K562 (cell line): ENCODE data around the gene C20orf141. TPM values are rescaled to one million over a fixed set of nuclear protein-coding genes. Genes with fewer than 3 reads are reported as not detected.

ENCODE experiments used
- ATAC-seq: fragments of 200-7000 bp; cut with Tn5 transposase; 3 replicates; pipeline ENCODE4 v1.9.1; 2020; ENCODE audit warnings: moderate library complexity
- BruUV-seq: library from RNA; stranded (reverse); fragments of 400-500 nt; replicated peaks from 2 replicates; lab custom pipeline; 2021; lab: Mats Ljungman, UMichigan
- CTCF ChIA-PET: fragments of 300-600 bp; formaldehyde crosslinking; extraction: SDS; loops from one replicate; lab custom pipeline; 2021; ENCODE audit warnings: low intra/inter-chr PET ratio; lab: Yijun Ruan, JAX
- POLR2A ChIA-PET: fragments of 300-600, 350-650 bp; sonication (Branson Sonifier 250); formaldehyde crosslinking; extraction: SDS; loops from one replicate; lab custom pipeline; 2021; ENCODE audit warnings: antibody characterized with exemption, inconsistent platforms; lab: Yijun Ruan, JAX
- DNase-seq, 4 experiments: peaks; one replicate each; pipeline versions ENCODE4 v3.0.0 to v3.0.0-alpha.2; 2011 to 2018; ENCODE audit warnings: low spot score in 3 of 4, mixed read lengths in 3 of 4; ENCODE audit errors: extremely low read depth in 1 of 4
- FAIRE-seq: peaks from 2 replicates; lab custom pipeline; 2011; peaks lifted over from hg19 to GRCh38; lab: Jason Lieb, UNC
- H2AFZ ChIP-seq: 2 replicates; pipeline ENCODE4 v1.6.0; 2011; ENCODE audit warnings: low read depth, low read length, control low read depth, inconsistent platforms
- H3K27ac ChIP-seq: fragments of 200-600 bp; 3 replicates; pipeline ENCODE4 v1.8.0; 2011; ENCODE audit warnings: low read depth, mild to moderate bottlenecking, control low read depth, inconsistent platforms, low read length, moderate library complexity, mixed read lengths; ENCODE audit errors: extremely low read depth
- H3K27me3 ChIP-seq, 2 experiments: fragments of 300-600 bp in 1 of 2; 2 replicates in 1 of 2; 3 replicates in 1 of 2; pipeline versions ENCODE4 v1.6.0 to v1.8.0; 2011; ENCODE audit warnings: inconsistent platforms in 2 of 2, low read length in 2 of 2, mild to moderate bottlenecking in 1 of 2, mixed read lengths in 1 of 2, moderate library complexity in 1 of 2; ENCODE audit not compliant: control insufficient read depth in 2 of 2, insufficient read depth in 2 of 2
- H3K36me3 ChIP-seq: fragments of 300-600 bp; 3 replicates; pipeline ENCODE4 v1.8.0; 2011; ENCODE audit warnings: mild to moderate bottlenecking, low read length, inconsistent platforms; ENCODE audit not compliant: control insufficient read depth, insufficient read depth
- H3K4me1 ChIP-seq, 2 experiments: fragments of 200-600 bp in 1 of 2; replicated peaks in 1 of 2; 2 replicates in 1 of 2; 3 replicates in 1 of 2; pipeline versions ENCODE4 v1.5.1 to v1.8.0; 2011; ENCODE audit warnings: inconsistent platforms in 2 of 2, low read length in 2 of 2, mild to moderate bottlenecking in 1 of 2, mixed read lengths in 1 of 2, moderate library complexity in 1 of 2; ENCODE audit not compliant: control insufficient read depth in 2 of 2, insufficient read depth in 2 of 2
- H3K4me2 ChIP-seq: 2 replicates; pipeline ENCODE4 v1.6.1; 2011; ENCODE audit warnings: low read length, control low read depth, inconsistent platforms, mixed read lengths; ENCODE audit not compliant: insufficient read depth
- H3K4me3 ChIP-seq: fragments of 200-600 bp; sonication (generic), shearing (Covaris generic); 2 replicates; pipeline ENCODE4 v1.5.1; 2016; ENCODE audit warnings: control low read depth, inconsistent platforms
- H3K79me2 ChIP-seq: fragments of 200-600 bp; 3 replicates; pipeline ENCODE4 v1.8.0; 2011; ENCODE audit warnings: low read length, inconsistent platforms; ENCODE audit not compliant: control insufficient read depth, insufficient read depth
- H3K9ac ChIP-seq, 2 experiments: 2 replicates each; pipeline versions ENCODE4 v1.6.0 to v1.6.1; 2011; ENCODE audit warnings: low read depth in 2 of 2, low read length in 2 of 2, control low read depth in 1 of 2, inconsistent platforms in 1 of 2, mild to moderate bottlenecking in 1 of 2, mixed read lengths in 1 of 2; ENCODE audit not compliant: insufficient read depth in 1 of 2
- H3K9me1 ChIP-seq: one replicate; pipeline ENCODE4 v1.6.0; 2011; ENCODE audit warnings: inconsistent platforms, mild to moderate bottlenecking, low read length, moderate library complexity; ENCODE audit not compliant: control insufficient read depth, insufficient read depth
- H3K9me3 ChIP-seq: replicated peaks from 2 replicates; pipeline ENCODE4 v1.5.1; 2011; ENCODE audit warnings: low read depth, low read length, inconsistent platforms; ENCODE audit not compliant: control insufficient read depth, insufficient read depth
- H4K20me1 ChIP-seq: replicated peaks from 2 replicates; pipeline ENCODE4 v1.6.1; 2011; ENCODE audit warnings: low read length, inconsistent platforms, mixed read lengths; ENCODE audit not compliant: control insufficient read depth, insufficient read depth
- CBX2 ChIP-seq: fragments of 200-600 bp; sonication (generic); IDR thresholded peaks from one replicate; pipeline ENCODE4 v1.6.1; 2012; ENCODE audit warnings: mild to moderate bottlenecking, low read length, inconsistent platforms; ENCODE audit not compliant: insufficient read depth, poor library complexity, severe bottlenecking
- RNF219 ChIP-seq: fragments of 250-450 bp; sonication (Bioruptor Pico); IDR thresholded peaks from 2 replicates; pipeline ENCODE4 v1.5.0; 2022; ENCODE audit warnings: mild to moderate bottlenecking
- ZHX1 ChIP-seq: fragments of 150-350 bp; conservative IDR thresholded peaks from 2 replicates; pipeline ENCODE4 v1.6.1; 2014; ENCODE audit warnings: low read length
- WGBS: fragments of 100-300 bp; shearing (Covaris generic); methylation state at CpG from one replicate; pipeline ENCODE4 v1.1.6; 2016; ENCODE audit warnings: low coverage, mixed read lengths; ENCODE audit not compliant: insufficient coverage; ENCODE audit errors: missing lambda C conversion rate; 5-methylcytosine and 5-hydroxymethylcytosine counted together
- in situ Hi-C: fragments of 300-500 bp; cut with MboI; formaldehyde crosslinking; loops from 4 replicates; pipeline ENCODE4 v1.15.0; 2018; ENCODE audit warnings: inconsistent platforms, mixed read lengths
- intact Hi-C: fragments of 100-400 bp; cut with micrococcal nuclease; formaldehyde crosslinking; loops from 2 replicates; pipeline ENCODE4 v1.14.2; 2022
- polyA plus RNA-seq, 8 experiments: library from polyadenylated mRNA; depleted of rRNA in 4 of 8; stranded (reverse) in 5 of 8; unstranded in 3 of 8; fragments of >200 nt; fragmentation: Nextera tagmentation in 2 of 8; fragmentation: Illumina TruSeq in 1 of 8; extraction: Ambion mirVana in 2 of 8; extraction: Trizol in 1 of 8; gene quantifications; 2 replicates each; pipeline versions ENCODE4 v1.2.1 to v1.2.3, GENCODE V29; 2011 to 2014; ENCODE audit warnings: inconsistent platforms in 1 of 8, missing spikeins in 1 of 8
- total RNA-seq, 7 experiments: library from RNA; depleted of rRNA in 6 of 7; stranded (reverse); fragments of >200 nt in 6 of 7; fragmentation: Illumina TruSeq in 2 of 7; extraction: Trizol in 2 of 7; gene quantifications; 2 replicates each; pipeline versions ENCODE4 v1.2.1 to v1.2.3, GENCODE V29; 2011 to 2021; ENCODE audit warnings: low replicate concordance in 1 of 7

C20orf141 gene
- total and polyA plus RNA-seq, 9 of the 15 experiments (the other 6 are each of a cell fraction or from before 2014, with no cell fraction given): not detected

GRCh38 chr20:2797136-2797983 lies 17.4 kb upstream of the C20orf141 start (continued):
- TF ChIP-seq ZHX1 (no peak), CBX2 (no peak)

- Histone ChIP-seq H2AFZ (no peak overlapping the region), H3K36me3 (no peaks in the 10 kb centered on the region), H3K4me2 (no peak overlapping the region), H3K4me3 (no peak overlapping the region), H3K9ac (peak overlapping the region in 1 of 2 experiments; percentile 16; a peak in 1 of 4 replicates), H3K79me2 (no peaks in the 10 kb centered on the region), H3K4me1 (peaks cover 2 to 34% of the 10 kb centered on the region in 2 experiments; a peak in 4 of 5 replicates), H3K9me3 (no peaks in the 10 kb centered on the region), H4K20me1 (peaks cover 12% of the 10 kb centered on the region; the same call in 1 of the 2 replicates), H3K9me1 (no peaks in the 10 kb centered on the region), H3K27ac (no peak overlapping the region), H3K27me3 (peaks cover 15 to 59% of the 10 kb centered on the region in 2 experiments; a peak in 4 of 5 replicates)
- WGBS: 18% methylated on average over 10 of the region's 19 CpGs
- TF ChIP-seq RNF219 (CRISPR knock-in tag): no peak
- FAIRE-seq (no peak), DNase-seq (no peak), ATAC-seq (no peak)
- CTCF ChIA-PET: no interaction called here
- BruUV-seq: no TSS peak
- in situ Hi-C loops (no loop called here), intact Hi-C loops (no loop called here)
- POLR2A ChIA-PET: no interaction called here
Observed at GRCh38 chr20:2798095-2798805, 16.5 kb upstream of the C20orf141 start.
